Activated CD4-positive, CD25-positive, alpha-beta regulatory T cell treated with anti-CD3 and anti-CD28 coated beads, Interleukin-2, amount 50 U/mL, for 24 hours (primary cell): ENCODE data around the gene ZDHHC14.
A peak's percentile ranks its signal among the peaks of the same experiment; 100 is the strongest.

Experiments
- ATAC-seq, 2 donors: fragments of 150-1000 bp; cut with Tn5 transposase; one replicate each; pipeline ENCODE4 v1.10.0; 2021; ENCODE audit warnings: mild to moderate bottlenecking in 1 of 2, moderate library complexity in 1 of 2

The ZDHHC14 gene

DNA sequence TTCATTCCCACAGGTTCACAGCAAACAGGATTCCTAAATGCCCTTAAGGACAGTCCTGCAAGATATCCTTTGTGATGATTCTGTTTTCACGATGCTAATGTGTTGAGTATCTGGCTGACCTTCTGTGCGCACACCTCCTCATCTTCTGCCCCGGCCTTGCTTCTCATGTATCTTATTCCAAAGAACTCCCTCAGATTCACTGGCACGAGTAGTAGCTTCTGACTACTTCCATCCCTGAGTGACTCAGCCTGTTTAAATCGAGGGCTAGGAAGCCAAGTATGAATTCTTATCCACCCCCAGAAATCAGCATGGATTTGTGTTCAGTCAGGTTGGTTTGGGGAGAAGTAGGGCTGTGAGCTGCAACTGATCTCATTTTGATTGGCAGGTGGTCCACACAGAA, 251.8 kb downstream of the ZDHHC14 start:
- ATAC-seq = no peak

DNA sequence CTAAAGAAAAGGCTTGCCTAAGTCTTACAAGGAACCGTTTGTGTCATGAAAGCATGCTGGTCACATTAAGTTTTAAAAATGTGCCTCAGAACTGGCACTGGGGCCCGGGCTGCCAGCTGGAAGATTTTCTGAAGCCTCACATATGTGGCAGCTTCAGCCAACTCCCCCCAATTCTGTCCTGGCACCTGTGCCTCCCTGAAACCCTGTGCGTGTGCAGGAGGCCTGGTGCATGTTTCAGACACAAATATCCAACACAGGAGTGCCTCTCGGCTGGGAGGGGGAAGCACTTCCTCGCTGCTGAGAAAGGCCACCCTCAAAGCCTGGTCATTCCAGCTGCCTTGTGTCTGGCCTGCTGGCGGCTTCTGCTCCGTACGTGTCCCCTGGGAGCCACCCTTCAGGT, 253.6 kb downstream of the ZDHHC14 start:
- no peak for ATAC-seq

GRCh38 chr6:157635388-157636244, 254.6 kb downstream of the ZDHHC14 start:
- ATAC-seq = no peak

DNA sequence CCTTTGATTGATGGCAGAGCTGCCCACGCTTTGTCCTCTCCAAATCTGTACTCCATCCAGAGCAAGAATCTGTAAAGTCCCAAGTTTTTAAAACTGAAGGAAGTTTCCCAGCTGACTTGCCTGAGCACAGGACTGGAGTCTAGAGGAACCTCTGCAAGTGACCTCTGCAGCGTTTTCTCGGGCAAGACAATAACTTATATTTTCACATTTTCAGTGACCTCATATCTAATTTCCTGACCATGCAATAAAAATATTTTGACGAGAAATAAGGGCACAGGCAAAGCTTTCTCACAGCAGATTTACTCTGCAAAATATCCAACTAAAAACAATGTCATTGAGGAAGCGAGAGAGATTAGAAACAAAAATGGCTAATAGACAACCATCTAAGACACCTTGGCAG, 256.5 kb downstream of the ZDHHC14 start:
- no peak for ATAC-seq

DNA sequence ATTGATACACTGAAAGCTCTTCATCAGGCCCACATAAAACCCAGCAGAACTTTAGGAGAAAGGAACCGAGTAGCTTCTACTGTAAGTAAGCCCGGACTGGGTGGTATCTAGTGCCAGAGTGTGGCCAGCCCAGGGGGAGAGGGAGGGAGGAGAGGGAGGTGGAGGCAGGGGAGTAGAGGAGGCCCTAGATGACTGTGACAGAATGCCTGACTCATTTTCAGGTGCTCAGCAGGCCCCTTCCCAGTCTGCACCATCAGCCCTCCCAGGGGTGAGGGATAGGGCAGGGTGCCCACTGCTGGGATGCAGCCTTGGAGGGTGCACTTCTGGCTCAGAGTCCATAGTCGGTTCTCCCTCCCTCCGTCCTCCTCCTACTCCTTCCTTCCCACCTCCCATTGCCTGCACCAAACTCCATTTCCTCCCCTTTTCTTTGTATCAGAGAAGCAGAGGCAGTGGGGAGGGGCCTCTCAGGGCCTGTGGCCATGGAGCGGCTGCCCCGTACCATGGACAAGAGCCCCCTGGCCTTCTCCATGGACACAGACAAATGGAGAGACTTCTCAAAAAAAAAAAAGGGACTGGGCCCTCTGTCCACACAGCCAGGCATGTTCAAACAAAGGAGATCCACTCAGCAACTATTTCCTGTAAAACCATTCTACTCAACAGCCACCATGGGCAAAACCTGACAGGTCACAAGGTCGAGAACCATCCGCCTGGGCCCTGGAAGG, 257.1 kb downstream of the ZDHHC14 start:
- no peak for ATAC-seq

DNA sequence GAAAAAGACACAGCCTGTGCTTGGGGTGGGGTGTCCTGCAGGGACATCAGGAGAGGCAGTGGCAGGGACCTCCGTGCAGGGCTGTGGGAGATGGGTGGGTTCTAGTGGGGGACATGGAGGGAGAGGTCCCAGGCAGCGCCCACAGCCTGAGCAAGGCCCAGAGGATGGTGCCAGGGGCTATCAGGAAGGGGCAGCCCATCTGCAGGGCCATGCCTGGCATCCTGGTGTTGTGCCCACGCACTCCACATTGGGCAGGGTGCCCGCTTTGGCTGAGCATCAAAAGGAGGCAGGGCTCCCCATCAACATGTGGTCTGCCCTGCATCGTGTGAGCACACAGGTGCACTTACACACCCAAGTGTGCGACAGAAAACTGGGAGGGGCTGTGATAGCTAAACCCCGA, 257.8 kb downstream of the ZDHHC14 start:
- ATAC-seq = no peak

DNA sequence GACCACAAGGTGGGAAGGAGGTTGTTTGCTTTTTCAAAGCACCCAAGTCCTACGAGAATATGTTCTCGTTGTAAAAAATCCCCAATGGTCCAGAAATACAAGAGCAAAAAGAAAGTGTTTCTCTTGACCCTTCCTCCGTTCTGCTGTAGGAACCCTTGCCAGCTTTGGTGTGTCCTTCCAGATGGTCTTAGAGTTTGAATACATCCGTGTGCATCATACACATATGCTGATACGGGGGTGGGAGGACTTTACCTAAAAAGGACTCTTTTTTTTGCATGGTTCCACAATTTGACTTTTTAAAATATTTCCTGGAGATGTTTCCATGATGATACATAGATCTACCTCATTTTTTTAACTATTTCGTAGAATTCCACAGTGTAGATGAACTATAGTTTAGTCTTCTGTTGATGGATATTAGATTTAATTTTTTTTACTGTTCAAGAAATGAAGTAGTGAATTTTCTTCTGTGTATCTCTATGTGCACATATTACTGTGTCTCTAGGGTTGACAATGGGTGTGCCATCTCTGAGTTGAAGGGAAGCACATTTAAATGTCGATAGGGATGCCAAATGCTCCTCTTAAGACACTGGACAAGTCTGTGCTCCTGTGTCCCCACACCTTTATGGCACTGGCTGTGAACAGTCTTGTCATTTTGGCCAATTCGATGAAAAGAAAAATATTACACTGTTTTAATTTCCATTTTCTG, 259.9 kb downstream of the ZDHHC14 start:
- no peak for ATAC-seq

GRCh38 chr6:157641837-157642236, 260.8 kb downstream of the ZDHHC14 start:
- no peak for ATAC-seq

DNA sequence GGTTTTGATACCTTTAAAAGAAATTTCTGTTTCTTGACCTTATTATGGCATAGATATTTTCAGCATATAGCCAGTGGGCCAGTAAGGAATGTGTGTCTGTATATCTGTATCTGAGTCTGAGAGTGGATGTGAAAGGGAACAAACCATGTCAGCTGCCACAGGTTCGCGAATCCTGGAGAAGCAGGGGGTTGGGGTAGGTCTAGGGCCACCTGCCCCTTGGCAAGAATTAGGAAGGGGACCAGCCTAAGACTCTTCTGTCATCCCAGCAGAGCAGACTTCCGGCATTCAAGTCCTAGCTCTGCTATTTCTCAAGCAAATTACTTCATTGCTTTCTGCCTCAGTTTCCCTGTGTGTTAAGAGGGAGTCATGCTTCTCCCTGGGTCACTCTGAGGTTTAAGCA, 261.7 kb downstream of the ZDHHC14 start:
- no peak for ATAC-seq

DNA sequence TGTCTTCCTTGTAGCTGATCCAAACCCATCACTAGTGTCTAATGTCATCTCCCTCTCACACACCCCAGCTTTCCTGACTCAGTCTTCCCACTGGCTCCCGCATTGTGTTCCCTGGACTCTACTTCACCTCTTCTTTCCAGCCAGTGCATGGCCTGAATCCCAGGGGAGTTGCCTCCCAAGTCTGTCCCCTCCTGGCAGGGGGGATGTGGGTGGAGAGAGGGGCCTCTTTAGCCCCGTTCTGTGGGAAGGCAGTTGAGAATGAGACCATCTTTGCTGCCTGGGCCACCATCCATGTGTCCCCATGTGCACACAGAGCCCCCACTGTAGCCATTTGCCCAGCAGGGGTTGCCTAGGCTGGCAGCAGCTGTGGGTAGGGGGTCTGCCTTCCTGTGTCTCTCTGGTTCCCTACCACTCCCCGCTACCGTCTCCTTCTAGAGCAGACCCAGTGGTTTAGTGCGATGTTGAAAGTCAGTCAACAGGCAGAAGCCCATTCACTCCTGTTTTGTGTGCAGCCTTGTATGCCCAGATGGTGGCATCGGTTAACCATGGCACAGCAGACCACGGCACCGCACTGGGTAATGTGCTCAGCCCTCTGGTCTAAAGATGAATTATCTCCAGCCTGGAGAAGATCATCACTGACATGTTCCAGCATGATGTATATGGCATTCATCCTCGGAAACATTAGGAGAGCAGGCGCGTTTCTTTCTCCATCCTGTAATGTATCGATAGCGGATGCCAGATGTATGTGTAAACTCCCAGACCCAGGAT, 263.2 kb downstream of the ZDHHC14 start:
- ATAC-seq = peak in 1 of 2 donors; percentile 53

- ATAC-seq = no peak
Measured at GRCh38 chr6:157645201-157645795, 264.3 kb downstream of the ZDHHC14 start.

DNA sequence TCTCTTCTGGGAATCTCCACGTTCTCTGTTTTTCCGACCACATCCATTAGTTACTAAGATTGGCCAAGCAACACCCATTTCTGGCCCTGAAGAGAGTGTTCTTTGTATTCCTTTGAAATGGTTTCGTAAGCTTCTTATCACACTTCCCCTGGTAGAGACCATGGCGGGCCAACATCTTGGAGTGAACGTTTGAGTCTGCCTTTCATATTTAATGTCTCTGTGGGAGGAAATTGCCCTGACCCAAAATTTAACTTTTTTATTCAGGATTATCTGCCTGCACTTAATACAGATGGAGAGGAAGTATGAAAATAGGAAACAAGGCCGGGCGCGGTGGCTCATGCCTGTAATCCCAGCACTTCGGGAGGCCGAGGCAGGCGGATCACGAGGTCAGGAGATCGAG, 265.0 kb downstream of the ZDHHC14 start:
- ATAC-seq = no peak

DNA sequence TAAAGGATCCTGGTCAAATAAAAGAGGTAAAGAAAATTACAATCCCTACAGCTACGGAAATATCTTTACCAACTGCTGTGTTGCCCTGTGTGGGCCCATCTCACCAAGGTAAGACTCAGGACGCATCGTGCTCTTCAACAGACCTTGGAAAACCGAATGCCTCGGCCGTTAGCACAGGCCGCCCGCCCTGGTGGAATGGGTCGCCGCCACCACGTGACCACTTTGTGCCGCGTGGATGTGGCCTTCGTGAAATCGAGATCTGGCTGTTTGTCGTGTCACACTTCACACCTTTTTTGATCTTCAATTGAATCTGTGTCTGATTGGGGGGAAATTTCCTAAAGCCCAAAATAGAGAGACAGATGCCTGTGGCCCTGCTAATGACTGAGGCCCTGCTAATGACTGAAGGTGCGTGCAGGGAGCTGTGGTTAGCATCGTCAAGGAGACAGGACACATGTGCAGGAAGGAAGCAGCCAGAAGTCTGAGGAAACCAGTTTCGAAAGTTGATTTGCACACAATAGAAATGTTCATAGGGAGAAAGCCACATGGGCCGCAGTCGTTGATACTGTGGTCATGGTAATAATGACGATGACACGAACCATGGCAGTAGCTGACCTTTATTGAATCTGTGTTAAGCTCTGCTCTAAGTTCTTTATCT, 266.4 kb downstream of the ZDHHC14 start:
- ATAC-seq = no peak

DNA sequence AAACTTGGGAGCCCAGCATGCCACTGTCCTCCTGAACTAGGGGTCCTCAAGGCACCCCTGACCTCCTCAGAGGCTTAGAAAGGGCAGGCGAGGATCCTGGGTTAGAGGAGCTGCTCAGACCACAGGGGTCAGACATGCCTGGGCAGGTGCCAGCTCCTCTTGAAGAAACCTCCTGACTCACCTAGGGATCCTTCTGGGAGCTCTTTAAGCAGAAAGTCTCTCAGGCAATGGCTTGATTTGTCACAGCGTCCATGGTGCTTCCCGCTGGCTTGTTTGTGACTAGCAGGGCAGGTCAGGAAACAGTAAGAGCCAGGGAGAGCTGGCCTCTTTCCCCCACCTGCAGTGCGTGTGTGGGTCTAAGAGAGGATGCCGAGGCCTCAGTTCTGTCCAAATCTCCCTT, 267.6 kb downstream of the ZDHHC14 start:
- ATAC-seq = no peak

GRCh38 chr6:157649311-157650260, 268.6 kb downstream of the ZDHHC14 start:
- no peak for ATAC-seq

- no peak for ATAC-seq
Measured at GRCh38 chr6:157650261-157650640, 269.3 kb downstream of the ZDHHC14 start.

DNA sequence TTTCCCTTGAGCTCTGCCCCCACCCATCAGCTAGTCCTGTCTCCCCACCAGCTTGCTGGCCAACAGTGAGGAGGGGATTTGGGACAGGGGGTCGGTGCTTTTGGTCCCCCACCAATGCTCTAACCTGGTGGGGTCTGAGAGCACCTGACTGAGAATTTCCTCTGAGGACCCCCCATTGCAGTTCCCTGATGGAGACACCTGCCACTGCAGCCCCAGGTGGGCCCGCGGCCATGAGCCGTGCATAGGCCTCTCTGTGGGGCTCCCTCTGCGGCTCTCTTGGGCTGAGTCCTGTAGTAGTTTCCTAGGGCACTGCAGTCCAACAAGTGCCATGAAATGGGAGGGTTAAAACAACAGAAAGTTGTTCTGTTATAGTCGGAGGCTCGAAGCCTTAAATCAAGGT, 269.8 kb downstream of the ZDHHC14 start:
- ATAC-seq = no peak

DNA sequence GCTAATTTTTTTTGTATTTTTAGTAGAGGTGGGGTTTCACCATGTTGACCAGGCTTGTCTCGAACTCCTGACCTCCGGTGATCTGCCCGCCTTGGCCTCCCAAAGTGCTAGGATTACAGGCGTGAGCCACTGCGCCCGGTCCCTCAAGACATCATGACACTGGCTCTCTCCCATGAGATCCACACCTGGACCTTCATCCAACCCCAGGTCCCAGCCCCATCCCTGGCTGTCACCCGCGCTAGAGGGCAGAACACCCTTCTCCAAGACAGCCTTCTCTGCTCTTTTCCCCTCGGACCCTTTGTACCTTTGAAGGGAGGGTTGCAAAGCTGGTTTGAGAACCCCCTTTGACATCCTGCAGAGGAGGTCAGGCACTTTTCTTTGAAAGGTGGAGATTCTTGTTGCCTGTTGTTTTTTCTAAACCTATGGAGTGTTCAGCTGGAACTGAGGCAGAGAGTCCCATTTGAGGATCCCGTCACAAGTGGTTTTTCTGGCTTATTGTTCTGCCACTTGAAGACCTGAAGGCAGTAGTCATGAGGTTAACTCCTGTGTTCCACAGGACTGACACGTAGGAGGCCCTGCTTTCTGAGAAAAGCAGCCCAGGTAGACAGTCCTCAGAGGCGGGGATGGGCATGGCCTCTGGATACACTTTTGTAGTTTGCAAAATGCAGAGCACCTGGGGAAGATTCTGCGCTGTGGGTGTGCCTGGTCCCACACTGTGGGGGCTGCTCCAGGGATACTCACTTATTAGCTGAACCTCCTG, 270.9 kb downstream of the ZDHHC14 start:
- ATAC-seq = no peak

GRCh38 chr6:157652601-157653363, 271.8 kb downstream of the ZDHHC14 start:
- no peak for ATAC-seq
